ENCODE measurements around the gene PRDM16. TPM values are rescaled to one million over a fixed set of nuclear protein-coding genes. Genes with fewer than 3 reads are reported as not detected.

Gene PRDM16
- total and polyA plus RNA-seq, 2 of the 4 experiments (the other 2 are of a cell fraction) = 0.02 TPM; not detected in 1

GRCh38 chr1:3080053-3080955 is 11.3 kb downstream of the PRDM16 start:
- in situ Hi-C loops (cut with MboI; ENCODE audit: low sequenced_read_pairs) = no loop called here
- H3K9ac ChIP-seq (ENCODE audit: low read depth, low read length) = no peak overlapping the region
- no peak overlapping the region for H2BK20ac ChIP-seq (ENCODE audit: low read depth, low read length)
- no peak for TF ChIP-seq MAZ (IDR thresholded peaks at IDR 0.05; ENCODE audit: borderline replicate concordance, low read depth, low read length)
- no peak for TF ChIP-seq MAFK (IDR thresholded peaks at IDR 0.05; ENCODE audit: low read depth, low read length)
- no peak for TF ChIP-seq CHD1 (IDR thresholded peaks at IDR 0.05; ENCODE audit: low read depth, low read length)
- no peak for TF ChIP-seq MXI1 (IDR thresholded peaks at IDR 0.05; ENCODE audit: borderline replicate concordance, low read depth, low read length)
- no peak for TF ChIP-seq USF2 (IDR thresholded peaks at IDR 0.05; ENCODE audit: low read depth, low read length)
- TF ChIP-seq RAD21 (IDR thresholded peaks at IDR 0.05; ENCODE audit: low read length) = no peak
- no peak for TF ChIP-seq BHLHE40 (IDR thresholded peaks at IDR 0.05; ENCODE audit: low read depth, low read length)
- TF ChIP-seq ELK1 (IDR thresholded peaks at IDR 0.05; ENCODE audit: borderline replicate concordance, low read depth, low read length) = no peak
- TF ChIP-seq POLR2A (IDR thresholded peaks at IDR 0.05; ENCODE audit: low read depth, low read length) = no peak
- no peak for TF ChIP-seq RFX5 (IDR thresholded peaks at IDR 0.05; ENCODE audit: low read depth, low read length)
- no peak for TF ChIP-seq CEBPB (IDR thresholded peaks at IDR 0.05; ENCODE audit: low read depth, low read length)
- TF ChIP-seq CTCF (conservative IDR thresholded peaks at IDR 0.05; ENCODE audit: low read depth, low read length) = no peak
- no peak overlapping the region for H4K91ac ChIP-seq (ENCODE audit: insufficient read depth, low read depth, low read length)
- no peak overlapping the region for H3K18ac ChIP-seq (ENCODE audit: low read depth, low read length)
- no peak overlapping the region for H2BK5ac ChIP-seq (ENCODE audit: low read depth, low read length, poor library complexity, severe bottlenecking)
- H3K79me1 ChIP-seq (ENCODE audit: low read depth in 1 of 2, low read length in 2 of 2) = no peaks in the 10 kb centered on the region
- H3K23ac ChIP-seq (ENCODE audit: low read depth, low read length) = no peak overlapping the region
- ATAC-seq (ENCODE audit: low read depth) (no peak), DNase-seq (no peak)
- H2AK9ac ChIP-seq (replicated peaks; ENCODE audit: low read depth, low read length, poor library complexity) = no peak overlapping the region
- H3K27ac ChIP-seq (ENCODE audit: insufficient read depth, low read length) = no peak overlapping the region
- no peak overlapping the region for H3K14ac ChIP-seq (replicated peaks; ENCODE audit: low read depth, low read length)
- intact Hi-C loops (cut with micrococcal nuclease) = no loop called here
- no peak overlapping the region for H4K5ac ChIP-seq (ENCODE audit: low read depth, low read length)
- H3K56ac ChIP-seq (ENCODE audit: extremely low read depth, insufficient read depth, low read length) = no peak overlapping the region
- POLR2A ChIA-PET (ENCODE audit: unreplicated experiment) = no interaction called here
- H2AK5ac ChIP-seq (ENCODE audit: low read depth, low read length) = no peak overlapping the region
- no peaks in the 10 kb centered on the region for H3K9me1 ChIP-seq (ENCODE audit: insufficient read depth, low read length)
- H3K27me3 ChIP-seq (ENCODE audit: control insufficient read depth, insufficient read depth, low read length) = peaks cover 11% of the 10 kb centered on the region
- H4K20me1 ChIP-seq (ENCODE audit: insufficient read depth, low read length) = no peaks in the 10 kb centered on the region
- H3K4me2 ChIP-seq (ENCODE audit: low read depth, low read length) = no peak overlapping the region
- H3K4me1 ChIP-seq (ENCODE audit: control insufficient read depth, insufficient read depth, low read length) = no peaks in the 10 kb centered on the region
- dilution Hi-C loops (cut with HindIII; ENCODE audit: low sequenced_read_pairs, unreplicated experiment) = no loop called here
- H2AFZ ChIP-seq (replicated peaks; ENCODE audit: low read length, poor library complexity) = no peak overlapping the region
- no peak overlapping the region for H4K8ac ChIP-seq (ENCODE audit: low read depth in 2 of 2, low read length in 2 of 2)
- H3K9me3 ChIP-seq (ENCODE audit: control insufficient read depth, insufficient read depth, low read length) = no peaks in the 10 kb centered on the region
- no peak overlapping the region for H3K4me3 ChIP-seq (ENCODE audit: insufficient read depth, low read depth, low read length)
- H3K4ac ChIP-seq (ENCODE audit: low read depth, low read length) = no peak overlapping the region
- no peak overlapping the region for H2BK120ac ChIP-seq (ENCODE audit: low read depth, low read length)
- BruUV-seq (replicated peaks) = no TSS peak
- CTCF ChIA-PET = no interaction called here
- no peaks in the 10 kb centered on the region for H3K36me3 ChIP-seq (ENCODE audit: control insufficient read depth, insufficient read depth, low read length)
- no peak overlapping the region for H2BK15ac ChIP-seq (ENCODE audit: low read depth, low read length)
- 41% methylated on average over 16 of the region's 41 CpGs; no CpG with 5 or more reads in 1 of the 2 experiments for WGBS, 2 experiments (ENCODE audit: extremely low coverage in 2 of 2, insufficient read length in 1 of 2)
